Endometrium (tissue), 2 donors: ENCODE results near the gene IGF2BP2.
"Not testable (repeated sequence)": the region's sequence is repeated elsewhere in the genome, so short reads cannot be mapped to it uniquely, and the experiment has no call there.

Experiments
- FAIRE-seq: peaks from 2 replicates; lab custom pipeline; 2012; peaks lifted over from hg19 to GRCh38; lab: Jason Lieb, UNC
- donor health status: control.
- donor health status: control.

The IGF2BP2 gene

DNA sequence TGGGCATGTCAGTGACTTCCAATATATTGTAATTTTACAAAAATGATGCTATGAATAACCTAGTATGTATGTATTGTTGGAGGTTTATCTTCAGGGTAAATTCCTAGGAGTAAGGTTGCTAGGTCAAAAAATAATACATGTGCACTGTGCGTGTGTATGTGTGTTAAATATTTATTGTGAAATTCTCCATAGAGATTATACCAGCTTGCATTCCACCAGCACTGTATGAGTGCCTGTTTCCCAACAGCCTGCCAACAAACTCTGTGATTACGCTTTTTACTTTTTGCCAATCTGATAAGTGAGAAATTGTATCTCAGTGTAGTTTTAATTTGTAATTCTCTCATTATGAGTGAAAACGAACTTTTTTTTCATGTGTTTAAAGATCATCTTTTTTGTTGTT, 12.6 kb upstream of the IGF2BP2 start:
- FAIRE-seq: no peak

DNA sequence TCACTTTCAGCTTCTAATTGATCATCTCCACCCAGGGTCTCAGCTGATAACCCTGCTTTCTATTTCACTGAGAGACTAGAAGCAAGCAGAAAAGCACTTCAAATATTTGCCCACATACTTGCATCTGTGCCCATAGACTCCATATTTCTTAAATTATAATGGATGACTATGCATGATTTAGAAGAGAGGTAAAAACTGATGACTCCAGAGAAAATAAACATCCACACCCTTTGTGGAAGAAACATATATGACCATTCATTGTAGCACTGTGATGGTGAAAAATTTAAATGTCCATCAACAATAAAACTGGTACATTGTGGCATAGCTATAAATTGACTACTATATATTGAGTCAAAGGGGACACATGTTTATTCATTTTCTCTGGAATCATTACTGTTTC, 7.1 kb upstream of the IGF2BP2 start:
- no peak for FAIRE-seq

DNA sequence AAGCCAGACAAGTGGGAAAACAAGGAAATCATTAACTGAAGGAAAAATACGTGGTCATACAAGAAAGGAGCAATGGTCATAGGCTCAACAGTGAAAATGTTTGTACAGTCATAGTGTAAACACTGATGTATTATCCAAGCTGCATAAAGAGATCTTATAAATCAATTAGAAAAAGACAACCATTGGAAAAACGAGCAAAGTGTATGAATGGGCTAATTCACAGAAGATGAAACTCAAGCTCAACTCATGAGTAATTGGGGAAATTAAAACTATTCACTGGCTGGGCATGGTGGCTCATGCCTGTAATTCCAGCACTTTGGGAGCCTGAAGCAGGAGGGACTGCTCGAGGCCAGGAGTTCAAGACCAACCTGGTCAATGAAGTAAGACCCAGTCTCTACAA, 6.4 kb upstream of the IGF2BP2 start:
- FAIRE-seq: no peak

DNA sequence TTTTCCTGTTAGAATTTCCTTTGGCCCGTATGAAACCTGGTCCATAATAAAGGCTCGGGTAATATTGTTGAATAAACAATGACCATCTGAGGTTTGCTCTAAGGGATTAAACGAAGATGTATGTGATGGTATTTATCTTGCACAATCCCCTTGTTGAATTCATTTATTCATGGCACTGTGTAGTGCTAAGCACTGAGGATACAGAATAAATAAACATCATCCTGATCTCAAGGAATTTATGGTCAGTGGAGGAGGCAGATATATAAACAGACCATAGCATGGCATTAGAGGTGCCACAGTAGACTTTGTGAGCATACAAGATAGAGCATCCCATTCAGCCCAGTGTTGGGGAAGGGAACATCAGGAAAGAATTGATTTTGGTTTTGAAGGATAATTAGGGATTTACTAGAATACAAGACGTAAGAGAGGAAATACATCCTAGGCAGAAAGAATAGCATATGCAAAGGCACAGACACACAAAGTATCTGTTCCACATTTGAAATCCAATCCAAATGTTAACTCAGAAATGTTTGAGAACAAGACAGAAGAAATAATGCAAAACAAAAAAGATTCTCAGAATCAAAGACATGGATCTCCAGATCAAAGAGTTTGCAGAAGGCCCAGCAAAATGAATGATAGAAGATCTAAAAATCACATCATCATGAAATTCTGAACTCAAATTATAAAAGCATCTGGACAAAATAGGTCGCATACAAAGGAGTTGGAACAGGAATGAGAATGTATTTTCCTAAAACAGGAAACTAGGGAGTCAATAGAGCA, 5.4 kb upstream of the IGF2BP2 start:
- no peak for FAIRE-seq

DNA sequence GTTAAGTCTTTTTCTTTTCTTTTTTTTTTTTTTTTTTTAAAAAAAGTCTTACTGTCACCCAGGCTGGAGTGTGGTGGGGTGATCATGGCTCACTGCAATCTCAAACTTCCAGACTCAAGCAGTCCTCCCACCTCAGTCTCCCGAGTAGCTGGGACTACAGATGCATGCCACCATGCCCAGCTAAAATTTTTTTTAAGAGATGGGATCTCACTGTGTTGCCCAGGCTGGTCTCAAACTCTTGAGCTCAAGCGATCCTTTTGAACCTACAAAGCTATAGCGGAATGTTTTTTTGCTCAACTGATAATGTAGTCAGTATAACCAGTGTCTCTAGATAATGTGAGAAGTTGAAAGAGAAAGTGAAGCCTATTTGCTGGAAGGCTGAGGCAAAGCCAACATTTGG, 3.9 kb upstream of the IGF2BP2 start:
- no peak for FAIRE-seq

DNA sequence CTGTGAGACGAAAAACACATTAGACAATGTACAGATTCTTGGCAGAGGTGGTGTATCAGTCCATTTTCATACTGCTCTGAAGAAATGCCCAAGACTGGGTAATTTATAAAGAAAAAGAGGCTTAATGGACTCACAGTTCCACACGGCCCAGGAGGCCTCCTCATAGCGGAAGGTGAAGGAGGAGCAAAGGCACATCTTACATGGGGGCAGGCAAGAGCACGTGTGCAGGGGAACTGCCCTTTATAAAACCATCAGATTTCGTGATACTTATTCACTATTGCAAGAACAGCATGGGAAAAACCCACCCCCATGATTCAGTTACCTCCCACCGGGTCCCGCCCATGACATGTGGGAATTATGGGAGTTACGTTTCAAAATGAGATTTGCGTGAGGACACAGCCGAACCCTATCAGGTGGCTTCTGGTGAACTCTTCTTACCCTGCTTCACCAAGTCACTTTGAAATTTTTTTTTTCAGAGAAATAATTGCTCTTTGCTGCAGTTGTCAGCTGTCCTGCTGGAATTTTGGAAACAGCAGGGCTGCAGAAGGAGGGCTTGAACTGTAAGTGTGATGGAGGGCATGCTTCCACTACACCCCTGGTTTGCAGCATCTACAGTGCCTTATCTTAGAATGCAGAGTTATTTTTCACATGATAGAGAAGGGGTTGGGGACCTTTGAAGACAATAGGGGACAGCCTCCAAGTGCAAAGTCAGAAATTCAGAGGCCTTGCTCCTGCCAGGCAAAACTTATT, 2.9 kb upstream of the IGF2BP2 start:
- no peak for FAIRE-seq

DNA sequence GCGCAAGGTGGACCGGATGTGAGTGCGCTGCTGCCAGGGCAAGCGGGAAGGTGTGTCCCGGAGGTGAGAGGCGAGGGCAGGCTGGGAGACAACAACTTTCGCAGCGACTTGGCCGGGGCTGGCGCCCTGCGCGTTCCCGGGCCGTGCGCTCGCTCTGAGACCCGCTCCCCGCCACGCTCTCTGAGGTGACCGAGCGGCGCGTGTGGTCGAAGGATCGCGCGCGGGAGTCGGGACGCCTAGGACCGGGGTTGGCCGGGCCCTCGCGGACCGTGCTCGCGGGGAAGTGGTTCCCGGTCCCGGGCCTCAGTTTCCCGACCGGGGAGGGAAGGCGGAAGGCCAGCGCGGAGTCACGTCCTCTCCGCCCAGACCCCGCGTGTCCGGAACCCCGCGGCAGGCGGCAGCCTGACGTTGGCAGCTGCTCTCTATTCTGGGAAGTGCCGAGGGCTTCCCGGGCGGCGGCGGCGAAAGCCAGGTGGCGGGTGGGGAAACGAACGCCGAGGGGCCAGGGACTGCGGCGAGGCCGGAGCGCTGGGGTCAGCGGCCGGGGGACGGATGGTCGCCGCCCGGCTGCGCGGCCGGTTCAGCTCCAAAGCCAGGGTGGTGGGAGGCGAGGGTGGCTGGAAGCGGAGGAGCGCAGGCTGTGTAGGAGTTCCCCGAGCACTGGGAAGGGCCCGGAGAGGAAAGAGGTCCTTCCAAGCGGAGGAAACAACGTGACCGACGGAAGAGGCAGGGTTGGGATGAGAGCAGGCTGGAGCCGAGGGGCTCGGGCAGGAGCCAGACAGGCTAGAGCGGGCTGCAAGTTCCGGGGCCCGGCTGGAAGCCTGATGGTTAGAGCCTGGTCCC, 1.0 kb upstream of the IGF2BP2 start:
- no peak for FAIRE-seq

DNA sequence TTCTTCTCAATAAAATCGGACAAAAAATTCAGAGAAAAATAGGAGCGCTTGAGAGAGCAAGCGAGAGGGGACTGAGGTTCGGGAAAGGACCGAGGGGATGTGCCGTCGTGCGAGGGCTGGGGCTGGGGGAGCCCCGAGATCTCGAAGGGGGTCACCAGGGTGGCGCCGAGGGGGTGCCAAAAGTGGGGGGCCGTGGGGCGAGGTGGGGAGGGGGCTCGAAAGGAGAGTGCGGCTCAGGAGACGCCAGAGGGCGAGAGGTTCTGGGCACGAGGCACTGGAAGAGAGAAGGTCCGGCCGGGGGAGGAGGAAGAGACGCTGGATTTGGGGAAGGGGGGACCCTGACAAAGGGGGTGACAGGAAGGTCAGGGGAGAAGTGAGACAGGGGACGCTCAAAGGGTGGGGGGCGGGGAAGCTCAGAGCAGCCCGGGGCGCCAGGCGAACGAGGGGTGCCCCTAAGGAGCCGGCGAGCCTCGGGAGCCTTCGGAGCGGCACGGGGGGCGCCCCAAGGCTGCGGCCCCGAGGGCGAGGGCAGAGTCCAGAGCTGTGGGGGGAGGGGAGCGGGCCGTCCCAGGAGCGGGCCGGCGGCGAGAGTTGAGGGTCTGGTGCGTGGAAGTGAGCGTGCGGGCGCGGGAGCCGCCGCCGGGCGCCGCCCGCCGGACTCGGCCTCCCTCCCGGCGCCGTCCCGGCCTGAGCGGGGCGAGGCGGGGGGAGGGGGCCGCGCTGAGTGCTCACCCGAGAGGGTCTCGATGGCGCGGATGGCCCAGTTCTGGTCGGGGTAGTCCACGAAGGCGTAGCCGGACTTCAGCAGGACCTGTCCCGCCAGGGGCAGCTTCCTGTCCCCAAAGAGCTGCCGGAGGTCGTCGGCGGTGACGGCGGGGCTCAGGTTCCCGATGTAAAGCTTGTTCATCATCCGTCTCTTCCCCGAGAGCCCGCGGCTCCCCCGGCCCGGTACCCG, 514 bp downstream of the IGF2BP2 start:
- FAIRE-seq: no peak

DNA sequence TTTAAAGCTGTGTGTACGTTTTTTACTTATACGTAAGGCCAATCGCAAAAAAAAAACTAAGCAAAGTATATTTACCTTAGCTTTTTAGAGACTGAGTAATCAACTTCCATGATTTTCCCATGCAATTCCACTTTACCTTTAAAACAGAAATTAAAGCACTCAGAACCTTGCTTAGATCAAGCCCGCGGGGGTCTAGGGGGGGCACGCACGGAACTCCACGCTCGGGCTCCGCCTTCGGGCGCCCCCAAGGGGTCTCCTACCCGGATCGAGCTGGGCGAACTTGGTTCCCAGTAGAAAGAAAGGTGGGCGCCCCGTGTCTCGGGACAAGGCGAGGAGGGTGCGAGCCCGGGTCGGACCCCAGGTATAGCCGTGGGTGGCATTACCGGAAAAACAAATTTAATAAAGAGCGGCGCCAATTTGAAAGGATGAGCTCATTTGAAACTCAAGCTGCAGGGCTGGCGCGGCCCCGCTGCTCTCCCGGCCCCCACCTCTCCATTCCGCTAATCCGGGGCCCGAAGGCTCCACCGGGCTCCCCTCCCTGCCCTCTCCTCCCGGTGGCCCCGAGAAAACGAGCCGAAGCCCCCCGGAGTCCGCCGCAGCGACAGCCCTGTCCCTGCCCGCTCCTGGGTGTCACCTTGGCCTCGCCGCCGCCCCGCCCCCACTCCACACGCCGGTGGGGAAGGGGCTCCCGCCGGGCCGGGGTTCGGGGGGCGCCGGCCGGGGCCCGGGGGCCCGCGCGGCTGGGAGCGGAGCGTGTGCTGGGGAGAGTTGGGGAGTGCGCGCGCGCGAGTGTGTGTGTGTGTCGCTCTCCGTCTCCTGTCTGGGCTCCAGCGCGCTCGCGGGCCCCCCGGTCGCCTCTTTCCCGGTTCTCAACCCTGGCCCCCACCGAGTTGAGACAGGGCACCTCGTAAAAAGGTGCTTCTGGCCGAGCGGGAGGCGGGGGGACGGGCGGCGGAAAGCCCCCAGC, 1.5 kb downstream of the IGF2BP2 start:
- no peak for FAIRE-seq

DNA sequence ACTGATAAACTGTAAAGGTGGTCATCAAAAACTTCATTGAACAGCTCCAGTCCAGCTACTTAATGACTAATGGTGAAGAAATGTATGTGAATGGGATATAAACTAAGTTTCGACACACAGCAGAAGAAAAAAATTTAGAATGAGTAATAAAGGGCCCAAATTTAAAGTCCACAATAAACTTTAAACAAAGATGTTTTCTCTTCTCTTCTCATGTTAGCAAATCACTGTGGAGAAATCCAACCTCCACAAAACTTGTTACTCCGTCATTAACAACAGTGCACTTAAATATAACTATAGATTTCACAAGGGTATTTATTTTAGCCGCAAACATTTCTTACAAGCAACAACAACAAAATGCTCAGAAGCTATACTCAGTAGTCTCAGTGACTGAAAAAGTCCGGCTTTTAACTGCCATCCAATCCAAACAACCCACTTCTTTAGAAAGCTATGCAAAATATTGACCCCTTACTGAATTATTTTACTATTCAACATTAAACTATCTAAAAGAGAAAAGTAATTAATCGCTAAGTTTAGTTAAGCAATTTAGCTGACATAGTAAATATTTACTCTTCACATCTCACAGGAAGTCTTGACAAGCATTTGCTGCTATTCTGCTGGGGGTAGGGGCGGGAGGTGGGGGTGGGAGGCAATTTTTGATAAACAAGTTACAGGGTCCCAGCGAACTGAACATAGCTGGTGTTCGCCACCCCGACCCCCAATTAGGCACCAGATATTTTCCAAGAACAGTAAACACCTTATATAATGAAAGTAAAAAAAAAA, 2.4 kb downstream of the IGF2BP2 start:
- FAIRE-seq: no peak

DNA sequence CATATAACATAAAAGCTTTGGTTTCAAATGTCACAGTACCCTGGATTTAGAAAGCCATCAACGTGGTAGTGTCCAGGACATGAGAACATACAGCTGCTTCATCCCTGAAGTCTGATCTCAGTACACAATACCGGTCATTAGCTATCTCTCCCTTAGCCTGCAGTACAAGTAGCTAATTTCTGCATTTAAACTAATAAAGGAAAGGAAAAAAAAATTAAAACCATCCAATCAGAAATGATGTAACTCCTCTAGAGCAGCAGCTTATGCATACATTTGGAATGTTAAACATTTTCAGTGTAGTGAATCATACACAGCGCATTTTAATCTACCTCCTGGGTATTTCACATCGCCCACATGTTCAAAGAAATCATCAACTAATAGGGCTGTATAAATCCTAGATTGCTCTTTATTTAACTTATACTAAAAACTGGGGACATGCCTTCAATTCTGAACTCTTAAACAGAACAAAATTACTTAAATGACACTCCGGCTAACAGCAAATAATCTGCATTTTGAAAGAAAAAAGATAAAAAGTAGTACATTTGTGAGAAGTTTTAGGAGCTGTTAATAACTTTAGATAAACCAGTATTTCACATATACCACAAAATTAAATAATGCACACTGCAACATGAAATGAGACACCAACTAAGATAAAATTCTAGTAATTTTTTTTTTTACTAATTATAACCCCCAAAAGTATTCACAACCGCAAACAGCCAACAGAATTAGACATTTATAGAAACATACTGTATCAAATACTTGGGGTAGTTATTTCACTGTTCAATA, 3.7 kb downstream of the IGF2BP2 start:
- FAIRE-seq: no peak

DNA sequence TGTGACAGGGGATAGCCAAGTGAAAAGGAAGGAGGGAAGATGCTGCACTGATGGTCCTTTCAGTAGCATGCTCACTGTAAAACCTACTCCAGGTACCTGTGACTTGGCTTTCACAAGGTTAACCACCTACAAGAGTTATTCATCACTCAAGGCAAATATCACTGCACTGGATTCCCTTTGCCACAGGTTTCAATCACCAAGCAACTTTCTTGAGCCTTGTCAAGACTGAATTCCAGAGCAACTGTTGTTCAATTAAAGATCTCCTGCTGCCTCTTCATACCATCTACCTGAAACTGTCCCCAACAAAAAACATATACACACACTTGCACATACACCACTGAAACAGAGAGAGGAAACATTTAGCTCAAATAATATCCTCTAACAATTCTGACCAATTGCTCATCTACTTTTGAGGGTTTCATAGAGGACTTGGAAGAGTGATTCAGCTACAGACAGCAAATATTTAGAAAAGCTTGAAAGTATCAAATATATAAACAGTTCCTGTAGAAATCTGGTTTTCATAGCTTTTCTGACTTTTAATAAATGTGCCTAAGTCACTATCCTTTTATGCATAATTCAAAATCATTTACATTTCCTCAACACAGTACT, 6.5 kb downstream of the IGF2BP2 start:
- FAIRE-seq: no peak

DNA sequence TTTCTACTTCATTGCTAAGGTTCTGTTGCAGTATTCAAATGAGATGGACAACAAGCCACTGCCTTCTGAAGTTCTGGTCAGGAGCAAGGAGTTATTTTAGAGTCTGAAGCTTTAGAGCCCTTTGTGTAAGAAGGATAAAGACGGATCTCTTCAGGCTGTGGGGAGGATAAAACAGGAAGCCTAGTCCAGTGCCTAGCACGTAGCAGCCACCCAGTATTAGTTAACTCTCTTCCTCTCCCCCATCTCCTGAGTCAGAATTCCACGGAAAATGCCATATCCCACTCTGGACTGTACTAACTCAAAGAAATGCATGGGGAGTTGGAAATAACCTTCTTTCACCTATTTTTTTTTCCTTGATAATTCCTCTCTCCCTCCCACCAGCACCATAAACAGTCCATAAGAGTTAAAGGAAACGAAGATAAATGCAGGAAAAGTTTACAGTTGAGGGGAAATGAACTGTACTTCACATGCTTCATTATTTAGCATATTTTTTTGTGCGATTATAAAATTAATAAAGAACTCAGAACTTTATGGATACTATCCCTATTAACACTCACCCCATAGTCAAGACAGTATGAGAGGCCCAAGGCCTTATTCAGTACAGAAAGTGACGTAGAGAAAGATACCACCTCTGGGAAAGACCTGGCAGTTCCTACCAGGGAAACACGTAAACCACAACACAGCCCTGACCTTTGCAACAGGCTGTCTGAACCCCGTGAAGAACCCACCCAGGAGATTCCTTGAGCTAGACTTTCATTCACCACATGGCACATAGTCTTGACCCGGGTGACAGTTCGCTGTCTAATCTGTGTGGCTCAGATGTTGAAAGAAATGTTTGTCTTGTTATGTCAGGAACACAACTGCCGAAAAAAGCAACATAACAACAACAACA, 9.2 kb downstream of the IGF2BP2 start:
- FAIRE-seq: no peak

DNA sequence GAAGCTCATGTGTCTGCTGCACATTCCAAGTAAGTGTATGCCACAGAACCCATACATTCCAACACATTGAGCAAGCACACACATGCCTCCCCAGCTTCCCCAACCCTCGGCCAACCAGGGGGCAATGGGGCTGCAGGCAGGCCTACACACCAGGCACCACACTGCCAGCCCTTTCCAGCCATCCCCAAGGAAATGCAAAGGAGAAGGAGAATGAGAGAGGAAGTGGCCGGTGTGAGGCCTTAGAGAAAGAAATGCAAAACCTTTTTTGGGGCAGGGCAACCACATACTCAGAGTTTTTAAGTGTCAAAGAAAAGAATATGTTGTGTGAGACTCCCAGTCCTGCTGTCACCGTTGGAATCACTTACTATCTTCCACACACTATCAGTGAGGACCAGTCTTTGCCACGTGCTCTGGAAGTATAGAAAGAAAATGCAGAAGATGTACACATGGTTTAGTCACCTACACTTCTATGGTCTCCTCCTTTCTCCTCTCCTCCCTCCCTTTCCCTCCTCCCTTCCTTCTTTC, 11.1 kb downstream of the IGF2BP2 start:
- FAIRE-seq: no peak

DNA sequence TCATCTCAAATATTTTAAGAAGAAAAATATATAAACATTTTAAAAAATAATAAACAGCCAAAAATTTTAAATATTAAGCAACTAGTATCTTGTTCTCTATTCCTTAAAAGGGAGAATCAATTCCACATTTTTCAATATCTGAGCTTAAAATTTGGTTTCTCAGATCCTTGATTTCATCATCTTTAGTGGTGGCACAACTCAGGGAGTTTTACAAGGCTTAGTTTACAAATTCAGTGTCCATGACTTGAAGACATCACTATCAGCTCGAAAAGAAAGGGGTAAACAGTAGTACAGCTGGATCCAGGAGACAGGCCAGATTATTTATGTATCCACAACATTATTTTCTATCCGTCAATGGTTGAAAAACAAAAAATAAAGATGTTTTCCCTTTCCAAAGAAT, 11.6 kb downstream of the IGF2BP2 start:
- no peak for FAIRE-seq

DNA sequence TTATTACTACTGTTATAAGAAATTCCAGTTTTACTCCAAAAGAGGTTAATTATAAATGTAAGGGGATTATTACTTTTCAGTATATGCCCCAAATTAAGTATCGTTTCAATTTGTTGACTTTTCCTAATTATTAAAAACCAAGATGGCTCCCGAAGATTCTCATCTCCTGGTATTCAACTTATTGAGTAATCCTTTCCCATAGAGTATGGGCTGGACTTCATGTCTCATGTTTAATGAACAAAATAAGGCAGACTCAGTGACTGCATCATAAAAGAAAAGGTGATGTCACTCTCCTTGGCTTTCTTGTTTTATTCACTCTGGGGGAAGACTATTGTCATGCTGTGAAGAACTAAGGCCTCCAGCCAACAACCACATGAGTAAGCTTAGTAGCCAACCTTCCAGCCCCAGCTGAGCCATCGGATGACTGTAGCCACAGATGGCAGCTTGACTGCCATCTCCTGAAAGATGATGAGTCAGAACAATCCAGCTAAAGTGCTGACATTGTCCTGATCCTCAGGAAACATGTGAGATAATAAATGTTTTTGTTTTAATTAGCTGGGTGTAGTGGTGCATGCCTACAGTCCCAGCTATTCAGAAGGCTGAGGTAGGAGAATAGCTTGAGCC, 17.3 kb downstream of the IGF2BP2 start:
- FAIRE-seq: no peak

DNA sequence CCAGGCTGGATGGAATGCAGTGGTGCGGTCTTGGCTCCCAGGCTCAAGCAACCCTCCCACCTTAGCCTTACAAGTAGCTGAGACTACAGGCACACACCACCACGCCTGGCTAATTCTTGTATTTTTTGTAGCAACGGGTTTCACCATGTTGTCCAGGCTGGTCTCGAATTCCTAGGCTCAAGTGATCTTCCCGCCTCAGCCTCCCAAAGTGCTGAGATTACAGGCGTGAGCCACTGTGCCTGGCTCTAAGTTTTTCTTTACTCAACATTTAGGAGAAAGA, 26.1 kb downstream of the IGF2BP2 start:
- FAIRE-seq: not testable (repeated sequence)
